Activated CD8-positive, alpha-beta memory T cell treated with anti-CD3 and anti-CD28 coated beads for 36 hours (primary cell): ENCODE measurements around the gene GRAP2. TPM values are rescaled to one million over a fixed set of nuclear protein-coding genes. Genes with fewer than 3 reads are reported as not detected.

Experiments
- CTCF ChIA-PET: fragments of 350-600 bp; sonication (Branson Sonifier 250); formaldehyde crosslinking; loops from one replicate; lab custom pipeline; 2021; ENCODE audit warnings: antibody characterized with exemption; lab: Charles Lee
- POLR2A ChIA-PET: fragments of 350-600 bp; sonication (Branson Sonifier 250); formaldehyde crosslinking; loops from one replicate; lab custom pipeline; 2021; ENCODE audit warnings: antibody characterized with exemption; lab: Charles Lee
- total RNA-seq, 2 experiments: library from RNA; stranded (reverse); gene quantifications; one replicate each; pipeline ENCODE4 v1.2.3, GENCODE V29; 2021

GRAP2 gene
- total RNA-seq, 2 experiments from 2014 or later = 39.9 to 42.3 TPM

DNA sequence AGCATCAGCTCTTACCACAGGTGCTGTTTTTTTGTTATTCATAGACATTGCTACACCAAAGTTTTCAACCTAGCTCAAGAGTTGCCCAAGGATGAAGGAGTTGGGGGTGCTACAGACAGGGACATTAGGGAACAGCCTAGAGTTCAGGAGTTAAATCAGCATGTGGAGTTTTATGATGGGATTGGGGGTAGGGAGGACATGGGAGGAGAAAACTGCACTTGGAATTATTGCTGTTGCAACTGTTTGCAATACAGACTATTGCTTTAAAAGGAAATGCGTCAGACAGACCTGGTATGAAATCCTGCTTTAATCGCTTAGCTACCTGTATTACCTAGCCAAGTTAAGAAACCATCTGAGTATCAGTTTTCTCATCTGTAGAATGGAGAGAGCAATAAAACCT, 65.6 kb downstream of the GRAP2 start:
- POLR2A ChIA-PET = no interaction called here
- CTCF ChIA-PET = interaction anchor here (0.7 kb wide), 1 partner anchor 28 kb away, joined by 3 read pairs; the partner anchor contains the start of gene FAM83F

DNA sequence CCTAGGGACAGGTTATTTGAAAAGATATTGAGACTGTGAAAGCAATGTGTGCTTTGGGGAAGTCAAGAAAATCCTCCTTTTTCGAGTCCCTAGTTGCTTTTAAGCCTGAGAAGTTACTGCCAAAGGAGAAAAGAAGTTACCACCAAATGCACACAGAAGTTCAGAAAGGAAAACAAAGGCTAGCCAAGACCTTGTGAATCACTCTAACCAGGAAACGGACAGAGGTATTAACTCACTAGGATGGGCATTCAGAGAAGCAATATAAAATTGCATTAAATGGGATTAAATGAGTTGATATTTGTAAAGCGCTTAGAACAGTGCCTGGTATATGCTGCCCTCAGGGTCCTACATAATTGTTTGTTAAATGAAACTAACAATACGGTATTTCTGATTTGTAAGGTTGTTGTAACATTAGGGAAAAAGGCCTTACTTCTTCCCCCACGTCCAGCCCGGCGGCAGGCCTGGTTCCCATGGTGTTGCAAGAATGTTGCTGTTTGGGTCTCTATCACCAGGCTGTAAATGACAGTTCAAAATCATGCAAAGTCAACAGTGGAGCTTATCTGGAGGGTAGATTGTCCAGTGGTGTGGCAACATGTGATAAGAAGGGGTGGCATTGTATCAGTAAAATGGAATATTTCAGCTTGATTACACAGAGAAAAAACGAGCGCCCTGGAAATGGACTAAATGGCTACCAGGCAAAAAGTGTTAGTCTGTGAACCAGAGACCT, 66.4 kb downstream of the GRAP2 start:
- ChIA-PET CTCF (no interaction called here), POLR2A (no interaction called here)

DNA sequence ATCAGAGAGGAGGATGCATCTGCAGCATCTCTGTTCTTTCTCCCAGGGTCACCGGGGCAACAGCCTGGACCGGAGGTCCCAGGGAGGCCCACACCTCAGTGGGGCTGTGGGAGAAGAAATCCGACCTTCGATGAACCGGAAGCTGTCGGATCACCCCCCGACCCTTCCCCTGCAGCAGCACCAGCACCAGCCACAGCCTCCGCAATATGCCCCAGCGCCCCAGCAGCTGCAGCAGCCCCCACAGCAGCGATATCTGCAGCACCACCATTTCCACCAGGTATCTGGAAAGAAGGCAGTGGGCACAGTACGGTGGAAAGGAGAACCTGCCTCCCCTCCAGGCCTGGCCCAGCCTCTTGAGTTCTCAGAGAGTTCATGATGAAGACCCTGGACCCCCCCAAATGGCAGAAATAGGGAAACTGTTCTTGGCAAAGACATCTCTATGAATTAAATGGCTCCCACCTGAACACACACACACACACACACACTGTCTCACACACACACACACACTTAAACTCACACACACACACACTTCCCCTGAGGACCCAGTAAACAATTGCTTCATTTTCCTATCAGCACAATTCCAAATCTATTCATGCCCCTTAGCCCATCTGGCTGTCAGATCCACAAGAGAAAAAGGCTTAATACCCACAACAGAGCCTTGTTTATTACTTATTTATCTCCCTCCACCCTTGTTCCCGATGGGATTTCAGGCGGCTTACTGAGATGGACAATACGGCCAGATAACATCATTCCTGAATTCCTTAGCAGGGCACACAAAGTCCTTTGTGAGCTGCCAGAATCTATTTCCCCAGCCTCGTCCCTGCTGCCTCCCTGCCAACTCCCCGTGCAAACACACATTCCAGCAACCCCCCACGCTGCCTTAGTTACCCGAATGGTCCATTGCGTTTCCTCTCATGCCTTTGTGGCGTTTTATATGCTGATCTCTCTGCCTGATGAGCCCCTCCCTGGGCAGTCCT, 67.4 kb downstream of the GRAP2 start:
- ChIA-PET CTCF (no interaction called here), POLR2A (interaction anchor here (0.7 kb wide), 1 partner anchor 114 kb away, joined by 3 read pairs; no protein-coding TSS in a partner anchor)

DNA sequence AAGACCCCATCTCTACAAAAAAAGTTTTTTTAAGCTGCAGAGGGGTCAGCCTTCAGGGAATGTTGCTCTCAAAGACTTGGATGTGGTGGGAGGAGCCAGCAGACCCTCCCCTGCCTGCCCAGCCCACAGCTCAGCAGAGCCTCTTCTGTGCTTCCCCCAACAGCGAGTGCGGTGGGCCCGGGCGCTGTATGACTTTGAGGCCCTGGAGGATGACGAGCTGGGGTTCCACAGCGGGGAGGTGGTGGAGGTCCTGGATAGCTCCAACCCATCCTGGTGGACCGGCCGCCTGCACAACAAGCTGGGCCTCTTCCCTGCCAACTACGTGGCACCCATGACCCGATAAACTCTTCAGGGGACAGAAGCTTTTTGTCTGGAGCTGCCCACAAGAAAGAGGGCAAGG, 69.9 kb downstream of the GRAP2 start:
- POLR2A ChIA-PET = no interaction called here
- CTCF ChIA-PET = no interaction called here

DNA sequence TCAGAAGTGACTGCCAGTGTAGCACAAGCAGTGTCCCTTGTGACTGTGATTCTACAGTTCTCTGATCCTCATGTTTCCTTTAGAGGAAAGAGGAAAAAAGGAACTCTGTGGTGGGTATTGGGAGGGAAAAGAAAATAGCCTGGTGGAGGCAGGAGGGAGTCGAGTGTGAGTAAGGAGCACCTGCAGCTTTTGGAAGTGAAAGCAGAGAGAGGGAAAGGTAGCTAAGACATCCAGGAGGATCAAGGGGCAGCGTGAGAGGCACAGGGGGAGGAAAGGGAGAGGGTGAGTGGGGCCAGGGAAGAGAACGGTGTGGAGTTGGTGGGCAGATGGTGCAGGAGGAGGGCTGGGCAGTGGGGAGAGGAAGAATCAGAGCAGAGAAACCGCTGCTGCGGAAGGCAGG, 71.8 kb downstream of the GRAP2 start:
- ChIA-PET CTCF (no interaction called here), POLR2A (interaction anchor here (0.6 kb wide), 2 partner anchors 14 to 39 kb away, joined by 3 to 6 read pairs; no protein-coding TSS in a partner anchor)

DNA sequence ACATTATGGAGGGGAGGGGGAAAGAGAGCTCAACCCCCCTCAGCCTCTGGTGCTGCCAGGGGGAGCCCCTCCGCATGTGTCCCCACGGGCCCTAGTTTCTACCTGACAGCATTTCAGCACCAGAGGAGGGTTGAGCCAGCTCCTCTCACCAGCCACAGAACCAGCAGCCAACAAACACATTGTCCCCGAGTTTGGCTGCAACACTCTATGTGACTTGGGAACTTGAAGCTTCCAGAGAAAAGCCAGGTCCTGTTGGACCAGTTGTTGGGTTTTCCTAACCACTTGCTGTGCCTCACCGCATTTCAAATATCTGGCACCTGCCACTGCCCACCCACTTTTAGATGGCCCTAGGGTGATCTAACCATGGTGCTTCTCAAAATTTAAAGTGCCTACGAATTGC, 72.8 kb downstream of the GRAP2 start:
- POLR2A ChIA-PET = no interaction called here
- CTCF ChIA-PET = interaction anchor here (0.6 to 1.3 kb wide), 3 partner anchors 11 to 52 kb away, joined by 3 to 5 read pairs (median 4); no protein-coding TSS in a partner anchor

DNA sequence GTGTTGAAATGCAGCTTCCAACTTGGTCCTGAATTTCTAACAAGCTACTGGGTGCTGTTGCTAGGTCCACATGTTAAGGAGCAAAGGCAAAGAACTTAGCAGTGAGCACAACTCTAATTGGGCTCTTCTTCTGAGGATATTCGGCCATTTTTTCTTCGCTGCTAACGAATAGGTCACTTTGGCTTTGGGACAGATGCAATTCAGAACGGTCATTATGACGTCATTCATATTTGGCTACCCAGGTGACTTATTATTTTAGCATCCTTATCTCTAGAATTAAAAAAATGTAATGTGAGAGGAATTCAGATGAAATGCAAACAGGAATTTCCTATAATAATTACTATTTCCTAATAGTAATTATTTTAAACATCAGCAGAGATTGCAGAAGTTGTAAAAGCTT, 73.2 kb downstream of the GRAP2 start:
- ChIA-PET POLR2A (no interaction called here), CTCF (interaction anchor here (0.6 to 1.3 kb wide), 3 partner anchors 10 to 51 kb away, joined by 3 to 5 read pairs (median 4); no protein-coding TSS in a partner anchor)

DNA sequence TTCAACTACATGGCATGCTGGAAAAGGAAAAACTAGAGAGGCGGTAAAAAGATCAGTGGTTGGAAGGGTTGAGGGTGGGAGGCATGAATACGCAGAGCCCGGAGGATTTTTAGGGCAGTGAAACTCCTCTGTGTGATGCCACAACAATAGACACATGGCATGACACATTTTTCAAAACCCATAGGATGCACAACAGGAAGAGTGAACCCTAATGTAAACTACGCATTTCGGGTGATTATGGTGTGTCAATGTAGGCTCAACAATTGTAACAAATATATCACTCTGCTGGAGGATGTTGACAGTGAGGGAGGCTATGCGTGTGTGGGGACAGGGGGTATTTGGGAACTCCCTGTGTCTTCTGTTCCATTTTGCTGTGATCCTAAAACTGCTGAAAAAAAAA, 78.2 kb downstream of the GRAP2 start:
- CTCF ChIA-PET = no interaction called here
- POLR2A ChIA-PET = no interaction called here

DNA sequence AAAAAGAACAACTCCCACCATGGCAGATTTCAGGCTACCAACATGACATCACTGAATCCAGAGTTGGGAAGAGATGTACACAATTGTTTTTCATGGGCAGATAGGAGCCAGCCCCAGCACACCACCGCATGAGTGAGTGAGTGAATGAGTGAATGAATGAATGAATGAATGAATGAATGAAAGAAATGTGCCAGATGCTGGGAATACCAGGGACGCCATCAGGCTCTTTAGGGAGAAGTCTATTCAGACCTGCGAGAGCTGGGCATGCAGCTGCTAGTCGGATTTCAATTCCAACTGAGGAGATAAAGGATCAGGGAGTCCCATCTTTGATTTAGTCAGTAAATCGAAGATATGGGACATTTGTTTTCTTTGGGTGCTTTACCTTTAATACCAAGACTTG, 78.6 kb downstream of the GRAP2 start:
- ChIA-PET POLR2A (no interaction called here), CTCF (no interaction called here)

DNA sequence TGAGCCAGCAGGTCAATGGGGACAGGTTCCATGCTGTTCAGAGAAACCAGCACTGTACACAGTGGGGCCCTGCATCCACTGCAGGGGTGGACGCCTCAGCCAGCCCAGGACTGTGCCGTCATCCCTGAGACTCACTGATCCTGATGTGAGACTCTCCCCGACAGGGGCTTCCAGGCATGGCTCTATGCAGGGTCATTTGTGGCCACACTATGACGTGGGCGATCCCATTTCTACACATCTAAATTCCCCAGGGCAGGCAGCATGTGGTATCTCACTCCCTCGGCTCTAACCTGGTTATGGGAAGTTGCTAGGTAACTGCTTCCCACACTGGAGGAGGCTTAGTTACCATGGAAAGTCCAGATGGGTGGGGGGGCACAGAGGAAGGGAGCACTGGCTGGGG, 79.7 kb downstream of the GRAP2 start:
- CTCF ChIA-PET = no interaction called here

DNA sequence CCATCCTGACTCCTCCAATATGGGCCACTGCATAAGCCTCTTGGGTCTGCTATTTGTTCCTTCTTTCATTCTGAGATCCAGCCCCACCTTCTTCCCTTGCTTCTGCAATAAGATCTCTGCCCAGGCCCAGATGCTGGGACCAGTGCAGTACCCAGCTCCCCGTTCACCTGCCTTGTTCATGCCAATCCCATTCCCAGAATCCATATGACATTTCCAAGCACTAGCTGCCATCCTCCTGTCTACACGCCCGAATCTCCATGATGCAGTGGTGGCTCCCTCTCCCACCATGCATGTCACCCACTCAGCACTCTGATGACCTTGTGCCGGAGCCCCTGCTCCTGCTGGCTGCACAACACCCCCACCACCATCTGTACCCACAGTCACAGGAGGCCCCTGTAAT, 82.5 kb downstream of the GRAP2 start:
- ChIA-PET CTCF (no interaction called here), POLR2A (no interaction called here)

More for the DNA sequence above, 79.7 kb downstream of the GRAP2 start:
- POLR2A ChIA-PET = no interaction called here

DNA sequence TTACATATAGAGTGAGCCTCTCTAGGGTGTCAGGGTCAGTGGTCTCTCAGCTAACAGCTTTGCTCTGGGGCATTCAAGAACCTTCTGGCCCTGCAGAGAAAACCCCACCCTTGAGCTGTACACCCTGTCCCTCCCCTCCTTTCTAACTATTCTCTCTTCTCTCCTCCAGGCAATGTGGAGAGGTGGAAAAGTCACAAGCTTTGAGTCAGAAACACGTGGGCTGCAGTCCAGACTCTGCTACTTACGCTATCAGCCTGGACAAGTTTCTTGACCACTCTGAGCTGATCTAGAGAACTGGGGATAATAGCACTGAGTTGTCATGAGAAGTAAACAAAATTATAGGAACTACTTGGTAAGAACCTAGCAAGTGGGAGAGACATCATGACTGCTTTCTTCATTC, 83.1 kb downstream of the GRAP2 start:
- POLR2A ChIA-PET = no interaction called here

DNA sequence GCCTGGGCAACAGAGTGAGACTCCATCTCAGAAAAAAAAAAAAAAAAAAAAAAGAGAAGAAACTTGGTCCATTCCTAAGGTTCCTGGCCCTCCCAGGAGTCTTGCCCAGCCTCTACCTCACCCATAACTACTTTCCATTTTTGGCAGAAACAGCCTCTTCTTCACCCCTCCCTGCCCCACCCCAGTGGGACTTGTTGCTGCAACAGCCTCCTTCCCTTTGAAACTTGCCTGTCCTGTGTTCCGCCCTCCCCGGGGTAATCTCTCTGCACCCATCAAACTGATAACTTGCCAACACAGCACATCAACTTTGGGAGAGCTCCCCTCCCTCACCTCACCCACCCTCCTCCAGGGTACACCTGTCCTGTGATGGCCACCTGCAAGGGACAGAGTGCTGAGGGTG, 83.9 kb downstream of the GRAP2 start:
- CTCF ChIA-PET = no interaction called here
- POLR2A ChIA-PET = no interaction called here

More for the DNA sequence above, 83.1 kb downstream of the GRAP2 start:
- CTCF ChIA-PET = interaction anchor here (0.5 to 0.6 kb wide), 2 partner anchors 10 to 429 kb away, joined by 3 to 4 read pairs; no protein-coding TSS in a partner anchor

DNA sequence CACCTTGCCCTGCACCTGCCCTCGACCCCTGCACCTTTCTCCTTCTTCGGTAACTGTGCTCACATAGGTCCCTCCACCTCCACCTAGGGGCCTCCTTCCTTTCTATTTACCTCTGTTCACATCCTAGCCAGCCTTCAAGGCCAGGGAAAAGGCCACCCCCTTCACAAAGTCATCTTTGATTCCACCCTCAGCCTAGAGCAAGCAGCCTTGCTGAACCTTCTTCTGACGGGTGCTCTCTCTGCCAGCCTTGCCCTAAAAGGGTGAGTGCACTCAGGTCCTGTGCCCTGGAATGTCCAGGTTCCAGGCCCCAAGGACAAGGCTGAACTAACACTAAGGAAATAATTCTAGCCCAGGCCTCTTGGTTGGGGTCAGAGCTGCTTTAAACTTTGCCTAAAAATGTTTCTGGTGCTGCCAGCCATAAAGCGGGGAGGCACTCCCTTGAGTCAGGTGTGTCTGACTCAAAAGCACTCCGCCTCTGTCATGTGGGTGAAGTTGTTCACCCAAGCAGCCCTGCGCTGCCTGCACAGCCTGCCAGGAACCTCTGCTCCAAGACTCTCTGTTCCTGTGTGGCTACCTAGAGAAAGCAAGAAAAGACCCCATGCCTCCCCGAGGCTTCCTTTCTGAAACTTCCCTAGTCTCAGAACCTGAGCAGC, 84.6 kb downstream of the GRAP2 start:
- ChIA-PET POLR2A (no interaction called here), CTCF (no interaction called here)

DNA sequence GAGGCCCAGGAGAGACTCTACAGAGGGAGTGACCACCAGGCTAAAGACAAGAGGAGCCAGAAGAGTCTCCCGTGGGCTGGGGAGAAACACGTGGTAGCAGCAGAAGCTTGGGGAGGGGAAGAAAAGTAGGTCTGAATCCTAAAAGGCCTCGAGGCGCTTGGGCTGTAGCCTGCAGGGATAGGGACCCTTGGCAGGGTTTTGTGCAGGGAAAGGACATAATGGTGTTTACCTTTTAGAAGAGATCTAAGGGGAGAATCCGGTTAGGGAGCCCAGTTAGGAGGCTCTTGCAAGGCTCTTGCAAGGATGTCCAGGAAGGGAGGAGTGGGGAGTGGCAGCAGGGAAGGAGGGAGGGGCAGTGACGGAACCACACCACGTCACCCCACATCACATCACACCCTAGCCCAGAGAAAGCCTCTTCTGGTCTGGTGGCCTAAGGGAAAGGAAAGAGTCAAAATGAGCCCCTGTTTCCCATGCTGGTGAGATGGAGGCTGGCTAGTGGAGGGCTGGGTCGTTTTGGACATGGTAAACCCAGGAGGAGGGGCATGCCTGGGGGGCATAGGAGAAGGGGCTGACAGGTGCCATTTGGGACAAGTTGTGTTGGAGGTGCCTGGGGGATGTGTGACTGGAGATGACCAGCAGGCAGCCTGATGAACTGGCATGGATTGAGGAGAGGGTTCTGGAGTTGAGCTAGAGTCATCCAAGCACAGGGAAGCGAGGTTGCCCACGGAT, 87.7 kb downstream of the GRAP2 start:
- ChIA-PET POLR2A (no interaction called here), CTCF (no interaction called here)

DNA sequence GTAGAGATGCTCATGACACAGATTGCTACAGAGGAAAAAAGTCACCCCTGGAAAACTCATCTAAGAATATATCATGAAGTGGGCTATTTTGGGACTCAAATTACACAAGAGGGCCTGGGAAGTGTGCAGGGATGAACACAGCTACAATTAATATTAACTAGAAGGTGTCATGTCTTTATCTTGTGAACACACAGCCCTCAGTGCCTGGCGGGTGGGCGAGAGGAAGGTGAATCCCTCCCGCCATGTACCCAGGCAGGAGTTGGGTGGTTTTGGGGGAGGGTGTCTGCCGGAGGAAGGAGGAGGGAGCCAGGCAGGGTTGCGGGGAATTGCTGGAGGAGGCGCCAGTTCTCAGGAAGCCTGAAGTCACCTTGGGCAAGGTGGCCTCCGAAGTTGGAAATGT, 88.7 kb downstream of the GRAP2 start:
- CTCF ChIA-PET = no interaction called here
- POLR2A ChIA-PET = no interaction called here

DNA sequence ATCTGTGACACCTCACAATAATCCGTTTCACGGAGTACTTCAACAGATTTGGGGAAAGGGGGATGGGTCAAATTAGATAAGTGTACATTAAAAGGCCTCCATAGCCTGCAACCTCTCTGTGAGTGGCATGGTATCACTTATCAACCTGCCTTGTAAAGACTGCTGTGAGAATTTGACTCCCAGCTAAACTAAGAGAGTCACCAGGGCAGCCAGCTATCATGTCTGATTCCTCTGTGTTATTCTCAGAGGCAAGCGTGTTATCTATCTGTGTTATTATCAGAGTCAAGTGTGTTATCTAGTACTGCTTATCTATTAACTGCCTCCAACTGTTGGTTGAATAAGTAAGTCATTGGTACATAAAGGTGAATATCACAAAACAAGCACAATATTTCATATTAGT, 89.8 kb downstream of the GRAP2 start:
- ChIA-PET CTCF (no interaction called here), POLR2A (no interaction called here)

DNA sequence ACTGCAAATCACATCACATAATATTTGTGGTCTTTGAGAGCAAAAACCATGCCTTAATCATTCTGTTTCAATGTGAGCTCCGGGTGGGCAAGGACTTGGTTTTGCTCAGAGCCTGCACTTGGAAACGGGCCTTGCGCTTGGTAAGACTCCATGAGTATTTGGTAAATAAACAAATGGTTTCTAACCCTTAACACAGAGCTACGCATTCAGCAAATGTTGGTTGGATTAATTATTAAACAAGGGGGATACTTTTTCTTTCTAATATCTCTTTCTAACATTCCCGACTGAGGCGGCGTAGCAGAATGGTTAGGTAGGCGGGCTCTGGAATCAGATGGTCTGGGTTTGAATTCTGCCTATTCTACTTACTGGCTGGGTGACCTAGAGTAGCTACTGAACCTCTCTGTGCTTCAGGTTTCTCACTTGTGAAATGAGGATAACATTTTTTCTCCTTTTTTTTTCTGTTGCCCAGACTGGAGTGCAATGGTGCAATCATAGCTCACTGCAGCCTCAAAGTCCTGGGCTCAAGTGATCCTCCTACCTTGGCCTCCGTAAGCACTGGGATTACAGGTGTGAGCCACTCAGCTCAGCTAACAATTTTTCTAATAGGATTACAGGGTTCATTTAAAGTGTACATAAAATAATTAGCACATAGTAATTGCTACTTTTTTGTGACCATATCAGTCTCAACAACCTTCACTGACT, 90.4 kb downstream of the GRAP2 start:
- ChIA-PET CTCF (interaction anchor here (0.9 to 1.7 kb wide), 2 partner anchors 34 to 462 kb away, joined by 4 to 5 read pairs; no protein-coding TSS in a partner anchor), POLR2A (no interaction called here)
